HCT116 (cell line): ENCODE data around the gene KIF1A.

Experiments used
- CEBPB ChIP-seq: IDR thresholded peaks from 2 replicates; pipeline ENCODE4 v1.6.1; 2012; ENCODE audit warnings: low read depth
- ELF1 ChIP-seq: IDR thresholded peaks from 2 replicates; pipeline ENCODE4 v1.6.1; 2012; ENCODE audit warnings: low read depth, borderline replicate concordance
- EZH2phosphoT487 ChIP-seq: fragments of 200-600 bp; IDR thresholded peaks from 2 replicates; pipeline ENCODE4 v1.6.1; 2018; ENCODE audit warnings: antibody characterized with exemption, borderline replicate concordance
- FOSL1 ChIP-seq: IDR thresholded peaks from 2 replicates; pipeline ENCODE4 v1.6.1; 2012; ENCODE audit warnings: low read depth
- POLR2A ChIP-seq: IDR thresholded peaks from 2 replicates; pipeline ENCODE4 v1.7.0; 2011; ENCODE audit warnings: borderline replicate concordance; ENCODE audit not compliant: insufficient read depth, insufficient read length; ENCODE audit errors: extremely low read depth
- POLR2AphosphoS5 ChIP-seq: IDR thresholded peaks from 2 replicates; pipeline ENCODE4 v1.6.1; 2011; ENCODE audit warnings: mild to moderate bottlenecking, low read depth, low read length, moderate library complexity
- SP1 ChIP-seq: IDR thresholded peaks from 2 replicates; pipeline ENCODE4 v1.6.1; 2012; ENCODE audit warnings: low read depth
- SRF ChIP-seq: IDR thresholded peaks from 2 replicates; pipeline ENCODE4 v1.6.1; 2012; ENCODE audit warnings: low read depth
- TCF7L2 ChIP-seq: IDR thresholded peaks from 2 replicates; pipeline ENCODE4 v1.7.0; 2011; ENCODE audit warnings: borderline replicate concordance, inconsistent platforms; ENCODE audit not compliant: insufficient read depth, insufficient read length; ENCODE audit errors: extremely low read depth
- TF ChIP-seq, protein P1 (sequence below), 3 experiments: fragments of 200-600 bp in 1 of 3; sonication (generic) in 1 of 3; IDR thresholded peaks in 2 of 3; conservative IDR thresholded peaks in 1 of 3; 2 replicates each; pipeline ENCODE4 v1.5.1; 2012 to 2017; ENCODE audit warnings: low read depth in 2 of 3, low read length in 2 of 3, antibody characterized with exemption in 1 of 3, borderline replicate concordance in 1 of 3, control low read depth in 1 of 3, mild to moderate bottlenecking in 1 of 3, mixed read lengths in 1 of 3, mixed run types in 1 of 3, moderate library complexity in 1 of 3; ENCODE audit not compliant: insufficient read depth in 1 of 3
- TF ChIP-seq, protein P2 (sequence below): IDR thresholded peaks from 2 replicates; pipeline ENCODE4 v1.6.1; 2012
- TF ChIP-seq, protein P3 (sequence below): IDR thresholded peaks from 2 replicates; pipeline ENCODE4 v1.6.1; 2012
- TF ChIP-seq, protein P4 (sequence below): IDR thresholded peaks from 2 replicates; pipeline ENCODE4 v1.6.1; 2012; ENCODE audit warnings: low read depth

DNA sequence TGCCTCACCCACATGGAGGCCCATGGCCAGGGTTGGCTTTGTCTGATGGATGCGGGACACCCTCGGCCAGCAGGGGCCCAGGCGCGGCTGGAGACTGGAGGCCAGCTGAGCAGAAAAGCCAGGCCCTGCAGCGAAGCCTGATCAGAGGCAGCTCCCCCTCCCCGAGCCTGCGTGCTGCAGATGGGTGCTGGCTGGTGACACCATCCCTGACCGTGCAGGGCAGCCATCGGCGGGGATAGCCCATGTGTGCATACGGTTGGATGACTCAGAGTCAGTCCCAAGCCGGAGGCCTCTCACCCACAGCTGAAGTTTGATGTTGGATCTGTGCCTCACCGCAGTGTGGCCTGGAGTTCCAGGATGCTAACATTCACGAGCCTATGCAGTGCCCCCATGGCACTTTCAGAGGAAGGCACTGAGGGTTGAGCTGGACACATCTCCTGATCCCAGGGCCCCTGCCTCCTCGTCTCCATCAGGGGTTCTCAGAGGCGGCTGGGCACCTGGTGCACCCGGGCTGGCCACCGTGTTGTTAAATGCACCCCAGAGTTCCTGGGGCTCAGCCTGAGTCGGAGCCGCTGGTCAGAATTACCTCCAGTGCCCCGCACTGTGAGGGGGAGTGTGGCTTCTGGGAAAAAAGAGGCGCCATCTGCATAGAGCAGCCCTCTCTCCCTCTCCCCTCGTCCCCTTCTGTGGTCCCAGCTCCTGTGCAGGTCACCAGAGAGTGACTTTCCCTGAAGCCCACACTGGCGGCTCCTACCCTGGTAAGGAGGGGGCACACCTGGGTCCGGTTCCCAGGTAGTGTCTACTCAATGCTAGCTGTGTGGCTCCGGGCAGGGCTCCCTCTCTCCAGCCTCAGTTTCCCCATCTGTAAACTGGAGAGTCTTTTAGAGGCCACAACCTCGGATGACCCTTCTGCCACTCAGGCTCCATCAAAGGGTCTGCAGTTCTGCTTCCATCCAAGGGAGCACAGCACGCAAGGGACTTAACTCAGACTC, 19.4 kb upstream of the KIF1A start:
- TF ChIP-seq, protein P1, sequence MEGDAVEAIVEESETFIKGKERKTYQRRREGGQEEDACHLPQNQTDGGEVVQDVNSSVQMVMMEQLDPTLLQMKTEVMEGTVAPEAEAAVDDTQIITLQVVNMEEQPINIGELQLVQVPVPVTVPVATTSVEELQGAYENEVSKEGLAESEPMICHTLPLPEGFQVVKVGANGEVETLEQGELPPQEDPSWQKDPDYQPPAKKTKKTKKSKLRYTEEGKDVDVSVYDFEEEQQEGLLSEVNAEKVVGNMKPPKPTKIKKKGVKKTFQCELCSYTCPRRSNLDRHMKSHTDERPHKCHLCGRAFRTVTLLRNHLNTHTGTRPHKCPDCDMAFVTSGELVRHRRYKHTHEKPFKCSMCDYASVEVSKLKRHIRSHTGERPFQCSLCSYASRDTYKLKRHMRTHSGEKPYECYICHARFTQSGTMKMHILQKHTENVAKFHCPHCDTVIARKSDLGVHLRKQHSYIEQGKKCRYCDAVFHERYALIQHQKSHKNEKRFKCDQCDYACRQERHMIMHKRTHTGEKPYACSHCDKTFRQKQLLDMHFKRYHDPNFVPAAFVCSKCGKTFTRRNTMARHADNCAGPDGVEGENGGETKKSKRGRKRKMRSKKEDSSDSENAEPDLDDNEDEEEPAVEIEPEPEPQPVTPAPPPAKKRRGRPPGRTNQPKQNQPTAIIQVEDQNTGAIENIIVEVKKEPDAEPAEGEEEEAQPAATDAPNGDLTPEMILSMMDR (IDR thresholded peaks at IDR 0.05 in 2 of 3, conservative IDR thresholded peaks at IDR 0.05 in 1 of 3; ENCODE audit: borderline replicate concordance in 1 of 3, insufficient read depth in 1 of 3, low read depth in 2 of 3, low read length in 2 of 3), result no peak
- TF ChIP-seq POLR2A (no peak), EZH2phosphoT487 (no peak), ELF1 (no peak), CEBPB (no peak), TCF7L2 (no peak), POLR2AphosphoS5 (no peak), SRF (no peak), FOSL1 (no peak), SP1 (no peak)
- TF ChIP-seq, protein P2, sequence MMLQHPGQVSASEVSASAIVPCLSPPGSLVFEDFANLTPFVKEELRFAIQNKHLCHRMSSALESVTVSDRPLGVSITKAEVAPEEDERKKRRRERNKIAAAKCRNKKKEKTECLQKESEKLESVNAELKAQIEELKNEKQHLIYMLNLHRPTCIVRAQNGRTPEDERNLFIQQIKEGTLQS, result no peak
- TF ChIP-seq, protein P3, sequence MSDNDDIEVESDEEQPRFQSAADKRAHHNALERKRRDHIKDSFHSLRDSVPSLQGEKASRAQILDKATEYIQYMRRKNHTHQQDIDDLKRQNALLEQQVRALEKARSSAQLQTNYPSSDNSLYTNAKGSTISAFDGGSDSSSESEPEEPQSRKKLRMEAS, result no peak
- TF ChIP-seq, protein P4, sequence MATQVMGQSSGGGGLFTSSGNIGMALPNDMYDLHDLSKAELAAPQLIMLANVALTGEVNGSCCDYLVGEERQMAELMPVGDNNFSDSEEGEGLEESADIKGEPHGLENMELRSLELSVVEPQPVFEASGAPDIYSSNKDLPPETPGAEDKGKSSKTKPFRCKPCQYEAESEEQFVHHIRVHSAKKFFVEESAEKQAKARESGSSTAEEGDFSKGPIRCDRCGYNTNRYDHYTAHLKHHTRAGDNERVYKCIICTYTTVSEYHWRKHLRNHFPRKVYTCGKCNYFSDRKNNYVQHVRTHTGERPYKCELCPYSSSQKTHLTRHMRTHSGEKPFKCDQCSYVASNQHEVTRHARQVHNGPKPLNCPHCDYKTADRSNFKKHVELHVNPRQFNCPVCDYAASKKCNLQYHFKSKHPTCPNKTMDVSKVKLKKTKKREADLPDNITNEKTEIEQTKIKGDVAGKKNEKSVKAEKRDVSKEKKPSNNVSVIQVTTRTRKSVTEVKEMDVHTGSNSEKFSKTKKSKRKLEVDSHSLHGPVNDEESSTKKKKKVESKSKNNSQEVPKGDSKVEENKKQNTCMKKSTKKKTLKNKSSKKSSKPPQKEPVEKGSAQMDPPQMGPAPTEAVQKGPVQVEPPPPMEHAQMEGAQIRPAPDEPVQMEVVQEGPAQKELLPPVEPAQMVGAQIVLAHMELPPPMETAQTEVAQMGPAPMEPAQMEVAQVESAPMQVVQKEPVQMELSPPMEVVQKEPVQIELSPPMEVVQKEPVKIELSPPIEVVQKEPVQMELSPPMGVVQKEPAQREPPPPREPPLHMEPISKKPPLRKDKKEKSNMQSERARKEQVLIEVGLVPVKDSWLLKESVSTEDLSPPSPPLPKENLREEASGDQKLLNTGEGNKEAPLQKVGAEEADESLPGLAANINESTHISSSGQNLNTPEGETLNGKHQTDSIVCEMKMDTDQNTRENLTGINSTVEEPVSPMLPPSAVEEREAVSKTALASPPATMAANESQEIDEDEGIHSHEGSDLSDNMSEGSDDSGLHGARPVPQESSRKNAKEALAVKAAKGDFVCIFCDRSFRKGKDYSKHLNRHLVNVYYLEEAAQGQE, result no peak
